Measurements from ENCODE around the gene UPB1. TPM values are rescaled to one million over a fixed set of nuclear protein-coding genes. Genes with fewer than 3 reads are reported as not detected.

The UPB1 gene
- total and polyA plus RNA-seq, 10 of the 15 experiments (the other 5 are each of a cell fraction or from before 2014, with no cell fraction given), result 0.89 to 20.5 (median 3.1) TPM

- Histone ChIP-seq H3K27ac (ENCODE audit: control insufficient read depth, insufficient read depth) (peak overlapping the region; percentile 91), H3K79me2 (ENCODE audit: control insufficient read depth, insufficient read depth, low read length) (peaks cover 75% of the 10 kb centered on the region), H4K20me1 (ENCODE audit: control insufficient read depth, insufficient read depth) (no peaks in the 10 kb centered on the region), H3K9ac (ENCODE audit: control insufficient read depth, insufficient read depth, low read length) (peak overlapping the region; percentile 94), H3K4me1 (ENCODE audit: control insufficient read depth, insufficient read depth, low read length) (peaks cover 10% of the 10 kb centered on the region), H3K4me3 (peak overlapping the region; percentile 99), H3K27me3 (replicated peaks in 1 of 2; ENCODE audit: control insufficient read depth in 2 of 2, insufficient read depth in 2 of 2, low read length in 1 of 2) (no peaks in the 10 kb centered on the region), H3K4me2 (ENCODE audit: control insufficient read depth, insufficient read depth) (peak overlapping the region; percentile 94), H3K36me3 (ENCODE audit: control insufficient read depth in 2 of 2, insufficient read depth in 2 of 2, low read length in 1 of 2) (peaks cover 3 to 4% of the 10 kb centered on the region in 2 experiments; a peak in 3 of 4 replicates), H2AFZ (ENCODE audit: control insufficient read depth, low read depth, low read length) (no peak overlapping the region), H3K9me3 (replicated peaks; ENCODE audit: control insufficient read depth, insufficient read depth, low read length) (no peaks in the 10 kb centered on the region)
- POLR2A ChIA-PET, result interaction anchor here (1.0 to 2.5 kb wide), 5 partner anchors 10 to 24 kb away, joined by 3 to 42 read pairs (median 3); no protein-coding TSS in a partner anchor
- intact Hi-C loops (cut with micrococcal nuclease; ENCODE audit: unreplicated experiment) (no loop called here), in situ Hi-C loops (cut with MboI) (no loop called here)
- DNase-seq (ENCODE audit: low read depth, low spot score), result no peak
- WGBS (ENCODE audit: insufficient coverage, insufficient replicate concordance, low lambda C conversion rate, missing lambda C conversion rate), result 9% methylated on average over 12 of the region's 12 CpGs
- TF ChIP-seq NR2C2 (IDR thresholded peaks at IDR 0.05; ENCODE audit: borderline replicate concordance, control insufficient read depth, insufficient read length, low read depth) (no peak), SREBF2 (IDR thresholded peaks at IDR 0.05; ENCODE audit: low read length) (no peak), POLR2AphosphoS5 (IDR thresholded peaks at IDR 0.05; ENCODE audit: low read length) (peak; percentile 40; the same call in 1 of the 2 replicates), BCL11A (IDR thresholded peaks at IDR 0.05; ENCODE audit: low read depth, low read length) (0 out of 2 replicates have a peak, but pooled peaks have one; percentile 8)
- TF ChIP-seq, protein P1, sequence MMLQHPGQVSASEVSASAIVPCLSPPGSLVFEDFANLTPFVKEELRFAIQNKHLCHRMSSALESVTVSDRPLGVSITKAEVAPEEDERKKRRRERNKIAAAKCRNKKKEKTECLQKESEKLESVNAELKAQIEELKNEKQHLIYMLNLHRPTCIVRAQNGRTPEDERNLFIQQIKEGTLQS (IDR thresholded peaks at IDR 0.05; ENCODE audit: borderline replicate concordance, extremely low read depth, low read depth, low read length), result no peak
- SMC1A ChIA-PET (ENCODE audit: uncharacterized antibody, unreplicated experiment), result interaction anchor here (1.1 to 2.2 kb wide), 8 partner anchors 10 to 224 kb away, joined by 3 to 7 read pairs (median 4); no protein-coding TSS in a partner anchor
- BruUV-seq (replicated peaks), result no TSS peak
- RAD21 ChIA-PET (ENCODE audit: unreplicated experiment), result interaction anchor here (0.9 to 2.1 kb wide), 8 partner anchors 10 to 126 kb away, joined by 3 to 8 read pairs (median 4); partner anchors contain the start of gene ADORA2A
- no peak for FAIRE-seq
- no peak for ATAC-seq
- CTCF ChIA-PET, result interaction anchor here (0.7 to 1.5 kb wide), 4 partner anchors 9 to 148 kb away, joined by 3 to 6 read pairs (median 4); no protein-coding TSS in a partner anchor
These were observed 58.6 kb downstream of the UPB1 start for GRCh38 chr22:24553597-24554312.

Measured in GM12878 (cell line).